Measurements from ENCODE around the gene AP1M2. TPM values are rescaled to one million over a fixed set of nuclear protein-coding genes. Genes with fewer than 3 reads are reported as not detected.
"Not testable (repeated sequence)": the region's sequence is repeated elsewhere in the genome, so short reads cannot be mapped to it uniquely, and the experiment has no call there.

AP1M2 gene
- total RNA-seq, 1 donor from 2014 or later, result not detected

DNA sequence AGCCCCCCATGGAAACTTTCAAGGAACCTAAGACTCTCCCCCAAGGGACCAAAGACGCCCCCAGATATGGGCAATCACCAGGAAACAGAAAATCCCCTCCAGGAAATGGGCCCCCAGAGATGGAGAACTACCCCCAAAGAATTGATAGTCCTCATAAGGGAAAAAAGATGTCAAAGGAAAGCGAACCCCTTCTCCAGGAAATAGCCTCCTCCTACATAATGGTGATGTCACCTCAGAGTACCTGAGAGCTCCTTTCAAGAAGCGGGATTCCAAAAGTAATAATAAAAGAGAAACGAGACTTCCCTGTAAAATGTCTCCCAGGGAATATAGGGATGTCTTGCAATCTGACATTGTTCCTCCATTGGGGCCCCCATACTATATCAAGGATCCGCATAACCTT lies 19.5 kb downstream of the AP1M2 start:
- intact Hi-C loops (cut with DNase I), result loop anchor here (5.0 kb wide), 2 partner anchors 85 to 165 kb away; partner anchors contain the start of genes CDC37 and ILF3
- no peak for DNase-seq (ENCODE audit: low spot score)

GRCh38 chr19:10566658-10567410 lies 20.3 kb downstream of the AP1M2 start:
- DNase-seq (ENCODE audit: low spot score), result no peak
- intact Hi-C loops (cut with DNase I), result loop anchor here (5.0 kb wide), 2 partner anchors 85 to 165 kb away; partner anchors contain the start of genes CDC37 and ILF3

GRCh38 chr19:10566408-10566657 lies 20.8 kb downstream of the AP1M2 start:
- intact Hi-C loops (cut with DNase I), result loop anchor here (5.0 kb wide), 2 partner anchors 86 to 164 kb away; partner anchors contain the start of genes CDC37 and ILF3
- DNase-seq (ENCODE audit: low spot score), result no peak

- intact Hi-C loops (cut with DNase I), result loop anchor here (2.0 to 5.0 kb wide), 3 partner anchors 21 to 163 kb away; partner anchors contain the start of genes CDC37 and ILF3
Observed at GRCh38 chr19:10565567-10566407, 21.3 kb downstream of the AP1M2 start, which contains the start of gene KRI1. KRI1 (minus strand) TSS chr19:10566010; CDS start chr19:10565999, 11 bp downstream.

GRCh38 chr19:10565028-10565566 lies 22.0 kb downstream of the AP1M2 start:
- intact Hi-C loops (cut with DNase I), result loop anchor here (2.0 to 5.0 kb wide), 3 partner anchors 20 to 163 kb away; partner anchors contain the start of genes CDC37 and ILF3
- DNase-seq (ENCODE audit: low spot score), result no peak

More at GRCh38 chr19:10565567-10566407, 21.3 kb downstream of the AP1M2 start, which contains the start of gene KRI1:
- peak; percentile 99 for DNase-seq (ENCODE audit: low spot score)

DNA sequence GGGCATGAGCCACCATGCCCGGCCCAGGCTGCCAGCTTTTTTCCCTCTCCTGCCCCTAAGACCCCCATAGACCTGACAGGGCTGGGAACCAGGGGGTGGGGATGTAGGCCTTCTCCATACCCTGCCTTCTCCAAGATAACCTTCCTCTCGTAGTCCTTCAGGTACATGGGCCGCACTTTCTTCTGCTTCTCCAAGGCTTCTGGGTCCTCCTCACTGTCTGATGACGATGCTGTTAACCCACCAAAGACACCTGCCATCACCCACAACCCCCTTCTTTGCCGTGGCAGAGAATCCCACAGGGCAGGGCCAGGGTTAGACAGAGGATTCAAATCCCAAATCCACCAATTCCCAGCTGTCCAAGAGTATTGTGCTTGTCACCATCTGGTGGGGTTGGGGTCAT lies 24.5 kb downstream of the AP1M2 start:
- no peak for DNase-seq (ENCODE audit: low spot score)
- intact Hi-C loops (cut with DNase I), result no loop called here

GRCh38 chr19:10560154-10560553 lies 27.0 kb downstream of the AP1M2 start:
- DNase-seq (ENCODE audit: low spot score), result no peak
- intact Hi-C loops (cut with DNase I), result no loop called here

DNA sequence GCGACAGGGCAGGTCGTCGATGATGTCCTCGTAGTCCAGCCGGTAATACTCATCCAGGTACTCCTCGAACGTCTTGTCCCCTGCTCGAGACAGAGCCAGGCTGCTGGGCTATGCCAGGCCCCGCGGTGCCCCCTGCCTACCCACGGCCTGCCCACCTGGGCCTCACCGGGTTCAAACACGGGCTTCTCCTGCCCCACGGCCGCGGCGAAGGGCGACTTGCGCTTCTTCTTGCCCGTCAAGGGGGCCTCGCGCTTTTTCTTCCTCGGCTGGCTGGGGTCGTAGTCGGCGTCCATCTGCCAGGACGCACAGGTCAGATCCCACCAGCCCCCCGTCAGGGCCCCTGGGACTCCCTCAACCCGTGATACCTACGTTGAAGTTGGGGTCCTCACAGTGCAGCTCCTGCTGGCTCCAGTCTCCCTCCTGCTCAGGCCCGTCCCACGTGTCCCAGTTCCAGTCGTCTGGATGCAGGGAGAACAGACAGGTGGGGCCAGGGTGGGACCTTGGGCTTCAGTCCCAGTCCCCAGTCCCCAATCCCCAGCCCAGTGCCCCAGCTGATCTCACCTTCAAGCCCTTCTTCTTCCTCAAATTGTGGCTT lies 29.4 kb downstream of the AP1M2 start:
- DNase-seq (ENCODE audit: low spot score), result no peak
- intact Hi-C loops (cut with DNase I), result no loop called here

DNA sequence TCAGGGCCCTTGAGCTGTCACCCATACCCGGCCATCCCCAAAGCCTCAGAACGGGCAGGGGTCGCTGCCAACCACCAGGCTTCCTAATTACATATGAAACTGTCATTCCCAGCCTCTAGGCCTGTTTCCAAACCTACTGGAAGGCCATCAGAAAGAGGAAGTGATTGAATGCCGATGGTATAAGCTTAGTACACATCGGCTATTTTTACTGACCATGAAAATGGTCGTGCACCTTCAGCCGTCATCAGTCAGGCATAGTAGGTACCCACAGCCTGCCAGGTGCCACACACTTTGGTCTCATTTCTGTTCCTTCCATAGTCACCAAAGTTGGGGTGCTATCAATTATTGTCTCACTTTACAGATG lies 31.5 kb downstream of the AP1M2 start:
- intact Hi-C loops (cut with DNase I), result no loop called here
- no peak for DNase-seq (ENCODE audit: low spot score)

GRCh38 chr19:10554760-10555609 lies 32.1 kb downstream of the AP1M2 start:
- intact Hi-C loops (cut with DNase I), result no loop called here
- no peak for DNase-seq (ENCODE audit: low spot score)

GRCh38 chr19:10553943-10554381 lies 33.1 kb downstream of the AP1M2 start:
- intact Hi-C loops (cut with DNase I), result no loop called here
- no peak for DNase-seq (ENCODE audit: low spot score)

DNA sequence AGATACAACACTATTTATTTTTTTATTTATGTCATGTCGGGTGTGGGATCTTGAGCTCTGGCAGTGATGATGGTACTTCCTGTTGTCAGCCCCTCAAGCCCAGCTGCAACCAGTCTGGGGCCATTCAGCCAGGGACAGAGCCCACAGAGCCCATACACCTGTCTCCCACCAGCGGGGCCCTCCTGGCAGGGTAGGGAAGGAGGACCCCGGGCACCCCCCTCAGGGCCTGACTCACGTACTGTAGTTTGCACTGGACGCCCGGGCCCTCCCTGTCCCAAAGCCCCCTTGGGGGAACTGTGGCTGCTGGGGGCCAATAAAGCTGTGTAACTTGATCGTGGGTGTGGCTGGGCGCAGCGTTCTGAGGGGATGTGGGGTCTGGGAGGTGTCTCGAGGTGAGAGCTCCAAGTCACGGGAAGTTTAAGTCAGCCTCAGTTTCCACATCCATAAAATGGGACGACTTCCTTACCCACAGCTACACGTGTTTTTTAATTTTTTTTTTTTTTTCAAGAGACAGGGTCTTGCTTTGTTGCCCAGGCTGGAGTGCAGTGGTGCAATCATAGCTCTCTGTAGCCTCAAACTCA lies 33.9 kb downstream of the AP1M2 start:
- DNase-seq (ENCODE audit: low spot score), result no peak
- intact Hi-C loops (cut with DNase I), result no loop called here

- intact Hi-C loops (cut with DNase I), result no loop called here
- DNase-seq (ENCODE audit: low spot score), result no peak
Observed at GRCh38 chr19:10552510-10553053, 34.5 kb downstream of the AP1M2 start.

DNA sequence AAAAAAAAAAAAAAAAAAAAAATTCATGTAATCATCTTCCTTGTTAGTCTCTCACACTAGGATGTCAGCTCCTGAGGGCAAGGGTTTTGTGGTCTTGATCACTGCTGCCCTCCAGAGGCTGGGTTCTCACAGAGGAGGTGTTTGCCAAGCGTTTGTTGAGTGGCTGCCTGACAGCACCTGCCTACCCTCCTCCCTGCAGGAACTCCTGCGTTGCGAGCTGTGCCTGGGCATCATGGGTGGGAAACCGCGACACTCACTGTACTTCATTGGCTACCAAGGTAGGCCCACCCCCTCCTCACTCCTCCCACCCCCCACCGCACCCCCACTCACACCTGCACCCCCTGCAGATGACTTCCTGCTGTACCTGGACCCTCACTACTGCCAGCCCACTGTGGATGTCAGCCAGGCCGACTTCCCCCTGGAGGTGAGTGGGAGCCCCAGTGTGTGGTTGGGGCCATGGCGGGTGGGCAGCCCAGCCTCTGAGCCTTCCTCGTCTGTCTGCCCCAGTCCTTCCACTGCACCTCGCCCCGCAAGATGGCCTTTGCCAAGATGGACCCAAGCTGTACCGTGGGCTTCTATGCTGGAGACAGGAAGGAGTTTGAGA lies 35.3 kb downstream of the AP1M2 start:
- intact Hi-C loops (cut with DNase I), result no loop called here
- no peak for DNase-seq (ENCODE audit: low spot score)

DNA sequence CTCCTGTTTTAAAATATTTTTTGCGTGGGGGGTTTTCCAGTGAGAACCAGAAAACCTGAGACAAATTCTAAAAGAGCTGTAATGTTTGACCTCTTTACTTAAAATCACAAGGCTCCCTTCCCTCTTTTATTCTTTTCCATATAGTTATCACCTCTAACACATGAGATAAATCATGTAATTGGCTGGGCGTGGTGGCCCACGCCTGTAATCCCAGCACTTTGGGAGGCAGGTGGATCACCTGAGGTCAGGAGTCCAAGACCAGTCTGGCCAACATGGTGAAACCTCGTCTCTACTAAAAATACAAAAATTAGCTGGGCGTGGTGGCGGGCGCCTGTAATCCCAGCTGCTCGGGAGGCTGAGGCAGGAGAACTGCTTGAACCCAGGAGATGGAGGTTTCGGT lies 36.1 kb downstream of the AP1M2 start:
- DNase-seq (ENCODE audit: low spot score); intact Hi-C loops (cut with DNase I): not testable (repeated sequence)

DNA sequence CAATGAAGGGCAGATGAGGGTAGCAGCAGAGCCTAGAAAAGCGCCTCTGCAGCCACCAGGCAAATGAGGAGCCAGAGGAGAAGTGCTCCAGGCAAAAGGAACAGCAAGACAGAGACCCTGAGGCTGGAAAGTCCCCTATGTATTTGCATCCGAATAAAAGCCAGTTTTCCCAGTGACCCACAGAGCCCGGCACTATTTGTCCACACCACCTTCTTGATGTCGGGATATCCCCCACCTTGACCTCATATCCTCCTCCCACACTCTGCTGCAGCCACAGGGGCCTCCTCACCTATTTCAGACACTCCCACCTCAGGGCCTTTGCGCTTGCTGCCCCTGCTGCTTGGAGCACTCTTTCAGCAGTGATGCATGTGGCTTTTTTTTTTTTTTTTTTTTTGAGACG lies 36.8 kb downstream of the AP1M2 start:
- intact Hi-C loops (cut with DNase I), result no loop called here

GRCh38 chr19:10549733-10550132 lies 37.4 kb downstream of the AP1M2 start:
- DNase-seq (ENCODE audit: low spot score), result no peak
- intact Hi-C loops (cut with DNase I), result no loop called here

More for the DNA sequence above, 36.8 kb downstream of the AP1M2 start:
- no peak for DNase-seq (ENCODE audit: low spot score)

DNA sequence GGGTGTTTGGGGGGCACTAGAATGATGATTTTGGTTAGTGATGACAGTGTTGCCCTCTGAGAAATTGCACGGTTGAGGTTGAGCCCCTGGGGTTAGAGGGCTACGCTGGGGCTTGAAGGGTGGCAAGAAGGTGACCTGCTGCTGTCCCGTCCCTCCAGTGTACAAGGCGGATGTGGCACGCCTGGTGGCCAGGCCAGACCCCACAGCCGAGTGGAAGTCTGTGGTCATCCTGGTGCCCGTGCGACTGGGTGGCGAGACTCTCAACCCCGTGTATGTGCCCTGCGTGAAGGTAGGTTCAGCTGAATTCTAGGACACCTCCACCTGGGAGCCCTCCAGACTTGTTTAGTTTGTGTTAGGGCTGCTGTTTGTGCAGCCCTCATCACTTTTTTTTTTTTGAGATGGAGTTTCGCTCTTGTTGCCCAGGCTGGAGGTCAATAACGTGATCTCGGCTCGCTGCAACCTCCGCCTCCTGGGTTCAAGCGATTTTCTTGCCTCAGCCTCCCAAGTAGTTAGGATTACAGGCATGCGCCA lies 38.3 kb downstream of the AP1M2 start:
- intact Hi-C loops (cut with DNase I), result no loop called here
- no peak for DNase-seq (ENCODE audit: low spot score)
